Transverse colon (tissue), 4 donors: Measurements from ENCODE around the gene GALNT1. TPM values are rescaled to one million over a fixed set of nuclear protein-coding genes. Genes with fewer than 3 reads are reported as not detected.

Experiments used
- DNase-seq: peaks from one replicate; pipeline ENCODE4 v3.0.0-alpha.2; 2019
- H3K27ac ChIP-seq, 4 donors: fragments of 200-600 bp; sonication (generic); 2 replicates each; pipeline ENCODE4 v1.5.1; 2016 to 2018; ENCODE audit warnings: inconsistent platforms in 4 of 4
- H3K27me3 ChIP-seq: fragments of 200-600 bp; sonication (generic); 2 replicates; pipeline ENCODE4 v1.5.1; 2017; ENCODE audit warnings: inconsistent platforms
- H3K36me3 ChIP-seq, 4 donors: fragments of 200-600 bp; sonication (generic); 2 replicates each; pipeline ENCODE4 v1.5.1; 2017 to 2019; ENCODE audit warnings: inconsistent platforms in 4 of 4
- H3K4me1 ChIP-seq, 4 donors: fragments of 200-600 bp; sonication (generic); 2 replicates each; pipeline ENCODE4 v1.5.1; 2017 to 2020; ENCODE audit warnings: inconsistent platforms in 4 of 4
- H3K4me3 ChIP-seq, 4 donors: fragments of 200-600 bp; sonication (generic); 1 replicate in 1 of 4; 2 replicates in 3 of 4; pipeline versions ENCODE4 v1.5.1 to v1.6.1; 2017 to 2019; ENCODE audit warnings: inconsistent platforms in 4 of 4
- H3K9me3 ChIP-seq, 2 donors: fragments of 200-600 bp; sonication (generic); 2 replicates each; pipeline ENCODE4 v1.5.1; 2017 to 2019; ENCODE audit warnings: inconsistent platforms in 2 of 2
- EP300 ChIP-seq: sonication (generic); formaldehyde crosslinking; IDR thresholded peaks from one replicate; pipeline ENCODE4 v1.6.1; 2017; ENCODE audit warnings: antibody characterized with exemption, low read depth
- POLR2A ChIP-seq: fragments of 450-650 bp; IDR thresholded peaks from one replicate; pipeline ENCODE4 v1.6.1; 2016; ENCODE audit warnings: antibody characterized with exemption, mild to moderate bottlenecking, moderate library complexity
- POLR2AphosphoS5 ChIP-seq, 3 donors: sonication (generic); formaldehyde crosslinking; IDR thresholded peaks; one replicate each; pipeline ENCODE4 v1.6.1; 2016; ENCODE audit warnings: antibody characterized with exemption in 3 of 3
- WGBS, 2 donors: methylation state at CpG; one replicate each; pipeline ENCODE4 v1.1.5; 2018; ENCODE audit warnings: low coverage in 1 of 2; 5-methylcytosine and 5-hydroxymethylcytosine counted together
- in situ Hi-C, 4 donors: fragments of 200-750 bp; cut with MboI; loops; one replicate each; pipeline versions ENCODE4 v1.15.0 to v1.15.1; 2017; ENCODE audit warnings: low sequenced_read_pairs in 3 of 4, low pct_ligation_motif_present in 1 of 4, low pct_unique_long_range_greater_than_20kb in 1 of 4
- intact Hi-C: fragments of 100-400 bp; cut with DNase I; formaldehyde crosslinking; loops from one replicate; pipeline ENCODE4 v1.15.1; 2023; ENCODE audit warnings: low total_unique reads
- total RNA-seq, 4 donors: library from RNA; depleted of rRNA; stranded (reverse); fragments of >200 nt; gene quantifications; one replicate each; pipeline ENCODE4 v1.1.0, GENCODE V29; 2016
- TF ChIP-seq, protein P1 (sequence below), 5 experiments: fragments of 200-600 bp in 3 of 5; fragments of 450-650 bp in 2 of 5; sonication (generic) in 3 of 5; IDR thresholded peaks; 1 replicate in 2 of 5; 2 replicates in 3 of 5; pipeline ENCODE4 v1.5.1; 2016 to 2017; ENCODE audit warnings: antibody characterized with exemption in 5 of 5, inconsistent platforms in 3 of 5, mild to moderate bottlenecking in 2 of 5, moderate library complexity in 1 of 5

The GALNT1 gene
- total RNA-seq, 4 donors from 2014 or later: 21.7 to 86.8 (median 57.6) TPM

- Histone ChIP-seq H3K27ac (no peak overlapping the region), H3K9me3 (no peaks in the 10 kb centered on the region), H3K27me3 (no peaks in the 10 kb centered on the region), H3K4me3 (no peak overlapping the region), H3K36me3 (no peaks in the 10 kb centered on the region), H3K4me1 (no peaks in the 10 kb centered on the region)
- intact Hi-C loops: no loop called here
- in situ Hi-C loops: no loop called here
- TF ChIP-seq EP300 (no peak), POLR2AphosphoS5 (IDR thresholded peaks at IDR 0.05) (no peak), POLR2A (no peak)
- TF ChIP-seq, protein P1, sequence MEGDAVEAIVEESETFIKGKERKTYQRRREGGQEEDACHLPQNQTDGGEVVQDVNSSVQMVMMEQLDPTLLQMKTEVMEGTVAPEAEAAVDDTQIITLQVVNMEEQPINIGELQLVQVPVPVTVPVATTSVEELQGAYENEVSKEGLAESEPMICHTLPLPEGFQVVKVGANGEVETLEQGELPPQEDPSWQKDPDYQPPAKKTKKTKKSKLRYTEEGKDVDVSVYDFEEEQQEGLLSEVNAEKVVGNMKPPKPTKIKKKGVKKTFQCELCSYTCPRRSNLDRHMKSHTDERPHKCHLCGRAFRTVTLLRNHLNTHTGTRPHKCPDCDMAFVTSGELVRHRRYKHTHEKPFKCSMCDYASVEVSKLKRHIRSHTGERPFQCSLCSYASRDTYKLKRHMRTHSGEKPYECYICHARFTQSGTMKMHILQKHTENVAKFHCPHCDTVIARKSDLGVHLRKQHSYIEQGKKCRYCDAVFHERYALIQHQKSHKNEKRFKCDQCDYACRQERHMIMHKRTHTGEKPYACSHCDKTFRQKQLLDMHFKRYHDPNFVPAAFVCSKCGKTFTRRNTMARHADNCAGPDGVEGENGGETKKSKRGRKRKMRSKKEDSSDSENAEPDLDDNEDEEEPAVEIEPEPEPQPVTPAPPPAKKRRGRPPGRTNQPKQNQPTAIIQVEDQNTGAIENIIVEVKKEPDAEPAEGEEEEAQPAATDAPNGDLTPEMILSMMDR (IDR thresholded peaks at IDR 0.05): no peak
- 76 to 77% methylated on average over 3 of the region's 3 CpGs for WGBS, 2 donors
- no peak for DNase-seq
Observed at GRCh38 chr18:35564795-35565453, 16.6 kb upstream of the GALNT1 start.

- no peak overlapping the region for H3K4me3 ChIP-seq
- H3K4me1 ChIP-seq: peaks cover 0 to 9% (median 0%) of the 10 kb centered on the region in 4 donors
- in situ Hi-C loops: no loop called here
- intact Hi-C loops: no loop called here
- no peaks in the 10 kb centered on the region for H3K9me3 ChIP-seq
- no peak overlapping the region for H3K27ac ChIP-seq
- TF ChIP-seq EP300 (no peak), POLR2A (no peak), POLR2AphosphoS5 (IDR thresholded peaks at IDR 0.05) (no peak)
- TF ChIP-seq, protein P1 (IDR thresholded peaks at IDR 0.05): no peak
- H3K27me3 ChIP-seq: no peaks in the 10 kb centered on the region
- H3K36me3 ChIP-seq: no peaks in the 10 kb centered on the region
- WGBS, 2 donors: 93 to 98% methylated on average over 4 of the region's 4 CpGs
- DNase-seq: no peak
Observed at GRCh38 chr18:35566019-35566418, 15.5 kb upstream of the GALNT1 start.

DNA sequence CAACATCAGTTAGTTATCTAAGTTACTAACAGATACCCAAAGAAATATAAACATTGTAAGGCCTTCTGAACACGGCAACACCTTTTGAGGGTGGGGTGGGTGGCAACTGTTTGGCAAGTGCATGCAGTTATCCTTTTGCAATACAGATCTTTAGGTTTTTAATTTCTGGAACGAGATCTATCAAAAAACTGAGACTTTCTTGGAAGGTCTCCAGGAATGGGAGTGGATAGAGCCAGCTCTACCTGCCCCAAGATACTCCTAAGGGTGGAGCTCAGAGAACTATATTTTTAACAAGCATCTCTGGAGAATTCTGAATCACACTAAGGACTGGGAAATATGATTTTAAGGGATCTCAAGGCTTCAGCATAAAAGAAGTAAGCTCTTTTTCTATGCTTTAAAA lies 11.4 kb upstream of the GALNT1 start:
- H3K4me1 ChIP-seq: peaks cover 0 to 9% (median 0%) of the 10 kb centered on the region in 4 donors
- in situ Hi-C loops: no loop called here
- no peaks in the 10 kb centered on the region for H3K36me3 ChIP-seq
- no peak for DNase-seq
- H3K9me3 ChIP-seq: no peaks in the 10 kb centered on the region
- no peak overlapping the region for H3K27ac ChIP-seq
- intact Hi-C loops: no loop called here
- H3K27me3 ChIP-seq: no peaks in the 10 kb centered on the region
- H3K4me3 ChIP-seq: no peak overlapping the region
- TF ChIP-seq, protein P1 (IDR thresholded peaks at IDR 0.05): no peak
- no peak for TF ChIP-seq EP300
- no peak for TF ChIP-seq POLR2AphosphoS5 (IDR thresholded peaks at IDR 0.05)
- no peak for TF ChIP-seq POLR2A
- WGBS, 2 donors: 55% methylated on average over 2 of the region's 2 CpGs; no CpG with 5 or more reads in 1 of the 2 donors

- 88 to 98% methylated on average over 1 of the region's 1 CpG for WGBS, 2 donors
- DNase-seq: no peak
- Histone ChIP-seq H3K9me3 (no peaks in the 10 kb centered on the region), H3K4me1 (peaks cover 0 to 9% (median 0%) of the 10 kb centered on the region in 4 donors), H3K27me3 (no peaks in the 10 kb centered on the region), H3K27ac (no peak overlapping the region), H3K4me3 (no peak overlapping the region), H3K36me3 (no peaks in the 10 kb centered on the region)
- no peak for TF ChIP-seq POLR2AphosphoS5 (IDR thresholded peaks at IDR 0.05)
- TF ChIP-seq POLR2A: no peak
- TF ChIP-seq EP300: no peak
- TF ChIP-seq, protein P1 (IDR thresholded peaks at IDR 0.05): no peak
- intact Hi-C loops (no loop called here), in situ Hi-C loops (no loop called here)
Observed at GRCh38 chr18:35571138-35571537, 10.4 kb upstream of the GALNT1 start.
